Right lobe of liver (tissue), 4 donors: ENCODE measurements around the gene GAPVD1.

Source experiments
- POLR2A ChIP-seq: fragments of 450-650 bp; IDR thresholded peaks from one replicate; pipeline ENCODE4 v1.6.1; 2017; ENCODE audit warnings: antibody characterized with exemption, mild to moderate bottlenecking
- TF ChIP-seq, protein P1 (sequence below), 4 donors: fragments of 200-600 bp in 3 of 4; fragments of 450-650 bp in 1 of 4; IDR thresholded peaks; one replicate each; pipeline versions ENCODE4 v1.5.1 to v1.8.0; 2016 to 2022; ENCODE audit warnings: antibody characterized with exemption in 4 of 4, mild to moderate bottlenecking in 2 of 4
- donor health status: DM: no; HTN: no; CAD: no.
- donor health status: DM: no; HTN: no; CAD: no.
- donor health status: DM: no; HTN: yes; CAD: no.

DNA sequence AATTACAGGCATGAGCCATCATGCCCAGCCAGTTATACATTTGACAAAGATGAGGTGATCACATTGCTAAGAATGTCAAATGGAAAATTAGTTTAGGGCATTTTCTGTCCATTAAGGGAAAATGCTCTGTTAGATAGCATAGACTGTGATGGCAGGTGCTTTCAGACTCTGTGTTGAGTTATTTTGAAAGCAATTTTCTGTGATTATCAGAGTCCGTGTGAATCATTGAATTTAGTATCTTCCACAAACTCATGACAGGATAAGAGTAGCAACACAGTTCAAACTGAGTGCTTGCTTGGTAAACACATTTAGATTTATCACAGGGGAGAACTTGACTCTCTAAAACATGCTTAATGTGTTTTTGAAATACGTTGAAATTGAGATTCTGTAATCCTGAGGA is 69.0 kb downstream of the GAPVD1 start:
- TF ChIP-seq, protein P1, sequence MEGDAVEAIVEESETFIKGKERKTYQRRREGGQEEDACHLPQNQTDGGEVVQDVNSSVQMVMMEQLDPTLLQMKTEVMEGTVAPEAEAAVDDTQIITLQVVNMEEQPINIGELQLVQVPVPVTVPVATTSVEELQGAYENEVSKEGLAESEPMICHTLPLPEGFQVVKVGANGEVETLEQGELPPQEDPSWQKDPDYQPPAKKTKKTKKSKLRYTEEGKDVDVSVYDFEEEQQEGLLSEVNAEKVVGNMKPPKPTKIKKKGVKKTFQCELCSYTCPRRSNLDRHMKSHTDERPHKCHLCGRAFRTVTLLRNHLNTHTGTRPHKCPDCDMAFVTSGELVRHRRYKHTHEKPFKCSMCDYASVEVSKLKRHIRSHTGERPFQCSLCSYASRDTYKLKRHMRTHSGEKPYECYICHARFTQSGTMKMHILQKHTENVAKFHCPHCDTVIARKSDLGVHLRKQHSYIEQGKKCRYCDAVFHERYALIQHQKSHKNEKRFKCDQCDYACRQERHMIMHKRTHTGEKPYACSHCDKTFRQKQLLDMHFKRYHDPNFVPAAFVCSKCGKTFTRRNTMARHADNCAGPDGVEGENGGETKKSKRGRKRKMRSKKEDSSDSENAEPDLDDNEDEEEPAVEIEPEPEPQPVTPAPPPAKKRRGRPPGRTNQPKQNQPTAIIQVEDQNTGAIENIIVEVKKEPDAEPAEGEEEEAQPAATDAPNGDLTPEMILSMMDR (IDR thresholded peaks at IDR 0.05): no peak
- no peak for TF ChIP-seq POLR2A
